Placental pericyte (primary cell): ENCODE data around the gene CCDC88B. TPM values are rescaled to one million over a fixed set of nuclear protein-coding genes. Genes with fewer than 3 reads are reported as not detected.
A peak's percentile ranks its signal among the peaks of the same experiment; 100 is the strongest.

Experiments used
- small RNA-seq: library from RNA; depleted of rRNA; stranded (forward); fragments of <200 nt; gene quantifications from one replicate; pipeline ENCODE3, GENCODE V24; 2012; ENCODE audit warnings: low replicate concordance
- total RNA-seq: library from RNA; depleted of rRNA; stranded (reverse); fragments of >200 nt; gene quantifications from 2 replicates; pipeline ENCODE4 v1.2.3, GENCODE V29; 2012

Gene CCDC88B, protein sequence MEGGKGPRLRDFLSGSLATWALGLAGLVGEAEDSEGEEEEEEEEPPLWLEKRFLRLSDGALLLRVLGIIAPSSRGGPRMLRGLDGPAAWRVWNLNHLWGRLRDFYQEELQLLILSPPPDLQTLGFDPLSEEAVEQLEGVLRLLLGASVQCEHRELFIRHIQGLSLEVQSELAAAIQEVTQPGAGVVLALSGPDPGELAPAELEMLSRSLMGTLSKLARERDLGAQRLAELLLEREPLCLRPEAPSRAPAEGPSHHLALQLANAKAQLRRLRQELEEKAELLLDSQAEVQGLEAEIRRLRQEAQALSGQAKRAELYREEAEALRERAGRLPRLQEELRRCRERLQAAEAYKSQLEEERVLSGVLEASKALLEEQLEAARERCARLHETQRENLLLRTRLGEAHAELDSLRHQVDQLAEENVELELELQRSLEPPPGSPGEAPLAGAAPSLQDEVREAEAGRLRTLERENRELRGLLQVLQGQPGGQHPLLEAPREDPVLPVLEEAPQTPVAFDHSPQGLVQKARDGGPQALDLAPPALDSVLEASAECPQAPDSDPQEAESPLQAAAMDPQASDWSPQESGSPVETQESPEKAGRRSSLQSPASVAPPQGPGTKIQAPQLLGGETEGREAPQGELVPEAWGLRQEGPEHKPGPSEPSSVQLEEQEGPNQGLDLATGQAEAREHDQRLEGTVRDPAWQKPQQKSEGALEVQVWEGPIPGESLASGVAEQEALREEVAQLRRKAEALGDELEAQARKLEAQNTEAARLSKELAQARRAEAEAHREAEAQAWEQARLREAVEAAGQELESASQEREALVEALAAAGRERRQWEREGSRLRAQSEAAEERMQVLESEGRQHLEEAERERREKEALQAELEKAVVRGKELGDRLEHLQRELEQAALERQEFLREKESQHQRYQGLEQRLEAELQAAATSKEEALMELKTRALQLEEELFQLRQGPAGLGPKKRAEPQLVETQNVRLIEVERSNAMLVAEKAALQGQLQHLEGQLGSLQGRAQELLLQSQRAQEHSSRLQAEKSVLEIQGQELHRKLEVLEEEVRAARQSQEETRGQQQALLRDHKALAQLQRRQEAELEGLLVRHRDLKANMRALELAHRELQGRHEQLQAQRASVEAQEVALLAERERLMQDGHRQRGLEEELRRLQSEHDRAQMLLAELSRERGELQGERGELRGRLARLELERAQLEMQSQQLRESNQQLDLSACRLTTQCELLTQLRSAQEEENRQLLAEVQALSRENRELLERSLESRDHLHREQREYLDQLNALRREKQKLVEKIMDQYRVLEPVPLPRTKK (N-terminal part only)
- total RNA-seq = 0.66 and 1.4 TPM in 2 replicates

DNA sequence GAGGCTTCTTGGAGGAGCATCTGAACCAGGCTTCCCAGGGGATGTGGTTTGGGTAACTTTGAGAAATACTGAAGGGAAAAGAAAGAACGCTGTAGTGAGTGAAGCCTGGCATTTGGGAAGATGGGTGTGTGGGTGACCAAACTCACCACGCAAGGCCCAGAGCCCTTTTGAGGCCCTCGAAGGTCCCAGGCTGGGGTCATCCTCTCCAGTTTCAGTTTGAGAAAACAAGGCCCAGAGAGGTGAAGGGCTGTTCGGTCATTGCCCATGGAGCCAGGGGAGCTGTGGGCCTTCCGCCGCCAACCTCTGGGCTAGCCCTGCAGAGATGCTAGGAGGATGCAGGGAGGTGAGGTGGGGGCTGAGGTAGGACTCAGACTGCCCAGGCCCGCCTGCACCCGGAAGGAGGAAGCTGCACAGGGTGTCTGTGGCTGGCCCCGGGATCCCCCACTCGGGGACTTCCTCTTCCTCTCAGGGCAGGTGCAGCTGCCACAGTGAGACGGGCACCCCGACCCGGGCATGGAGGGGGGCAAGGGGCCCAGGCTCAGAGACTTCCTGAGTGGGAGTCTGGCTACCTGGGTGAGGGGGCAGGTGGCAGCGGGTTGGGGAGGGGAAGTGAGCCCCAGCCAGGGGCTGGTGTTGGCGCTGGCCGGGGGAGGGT is at the start of gene CCDC88B:
Gene CCDC88B (plus strand): TSS at position 451 of the 655 bp plus-strand sequence. CDS start 63 bp downstream, at position 514.

DNA sequence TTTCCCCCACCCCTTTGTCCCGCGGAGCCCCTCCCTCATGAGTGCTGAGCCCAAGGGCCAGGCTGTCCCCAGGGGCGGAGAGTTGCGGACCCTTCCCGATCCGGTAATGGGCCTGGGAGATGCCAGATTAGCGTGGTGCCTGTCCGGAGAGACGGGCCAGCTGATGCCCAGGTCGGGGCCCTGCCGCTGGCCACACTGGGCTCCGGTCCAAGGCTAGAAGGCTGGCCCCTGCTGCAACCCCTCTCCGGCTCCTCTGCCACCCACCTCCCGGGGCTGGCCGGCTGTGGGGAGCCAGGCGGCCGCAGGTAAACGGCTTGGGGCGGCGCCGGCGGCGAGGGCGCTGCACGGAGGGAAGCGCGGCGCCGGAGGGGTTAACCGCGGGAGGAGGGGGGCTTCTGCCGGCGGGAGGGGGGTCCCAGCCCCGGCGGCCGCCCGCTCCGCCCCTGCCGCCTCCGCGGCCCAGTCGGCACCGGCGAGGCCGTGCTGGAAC is 48.7 kb upstream of the CCDC88B start, which contains the start of gene KCNK4:
Gene KCNK4 (plus strand): TSS at position 41 of the 490 bp plus-strand sequence. CDS start 1,717 bp downstream, outside the sequence.

DNA sequence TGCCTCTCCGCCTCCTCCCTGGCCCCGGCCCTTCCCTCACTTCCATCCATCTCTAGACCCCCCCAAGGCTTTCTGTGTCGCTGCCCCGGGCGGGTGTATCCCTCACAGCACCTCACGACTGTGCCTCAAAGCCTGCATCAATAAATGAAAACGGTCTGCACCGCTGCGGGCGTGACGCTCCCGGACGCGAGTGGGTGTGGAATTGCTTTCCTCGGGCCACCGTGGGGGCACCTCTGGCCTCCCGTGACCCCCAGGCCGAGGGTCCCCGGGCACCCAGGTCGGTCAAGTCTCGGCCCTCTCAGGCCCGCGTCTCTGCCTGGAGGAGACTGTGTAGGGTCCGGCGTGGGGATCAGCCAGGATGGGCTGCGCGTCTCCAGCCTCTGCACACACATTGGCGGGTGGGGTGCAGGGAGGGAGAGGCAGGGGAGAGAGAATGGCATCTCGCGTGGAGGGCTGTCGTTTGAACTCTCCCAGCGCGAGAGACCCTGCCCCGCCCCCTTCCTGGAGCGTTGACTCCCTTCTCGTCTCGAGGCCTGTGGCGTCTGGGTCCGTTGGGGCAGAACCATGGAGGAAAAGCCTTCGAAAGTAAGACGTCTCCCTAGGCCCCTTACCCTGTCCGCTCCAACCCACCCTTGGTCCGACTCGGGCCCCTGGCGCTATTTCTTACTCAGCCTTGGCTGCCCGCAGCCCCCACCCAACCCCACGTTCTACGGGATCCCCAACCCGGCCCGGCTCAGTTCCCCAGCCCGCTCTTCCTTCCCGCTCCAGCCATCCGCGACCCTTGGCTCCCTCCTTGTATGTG is 40.0 kb upstream of the CCDC88B start, which contains the start of gene CATSPERZ:
Gene CATSPERZ (plus strand): TSS at position 512 of the 802 bp plus-strand sequence. CDS start 53 bp downstream, at position 565.

DNA sequence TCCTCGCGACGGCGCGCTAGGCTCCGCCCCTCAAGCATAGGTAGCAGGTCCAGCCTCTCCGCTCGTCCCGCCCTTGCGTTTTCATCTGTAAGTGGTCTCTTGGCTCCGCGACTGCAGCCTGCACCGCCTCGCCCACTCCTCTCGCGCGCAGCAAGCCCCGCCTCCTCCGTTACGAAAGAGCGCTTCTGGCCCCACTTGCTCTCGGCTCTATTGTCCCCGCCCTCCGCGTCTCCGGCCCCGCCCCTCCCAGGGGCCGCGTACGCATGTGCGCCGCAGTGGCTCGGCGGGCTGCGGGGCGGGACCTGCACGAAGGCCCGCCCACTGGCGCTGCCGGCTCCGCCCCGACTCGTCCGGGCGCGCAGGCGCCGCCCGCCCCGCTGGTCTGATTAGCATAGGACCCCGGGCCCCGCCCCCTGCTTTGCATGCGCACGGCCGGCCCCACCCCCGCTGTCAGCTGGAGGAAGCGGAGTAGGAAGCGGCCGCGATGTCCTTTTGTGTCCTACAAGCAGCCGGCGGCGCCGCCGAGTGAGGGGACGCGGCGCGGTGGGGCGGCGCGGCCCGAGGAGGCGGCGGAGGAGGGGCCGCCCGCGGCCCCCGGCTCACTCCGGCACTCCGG is 34.8 kb upstream of the CCDC88B start, which contains the start of gene ESRRA:
Gene ESRRA (plus strand): TSS at position 450 of the 616 bp plus-strand sequence. CDS start 1,656 bp downstream, outside the sequence.

DNA sequence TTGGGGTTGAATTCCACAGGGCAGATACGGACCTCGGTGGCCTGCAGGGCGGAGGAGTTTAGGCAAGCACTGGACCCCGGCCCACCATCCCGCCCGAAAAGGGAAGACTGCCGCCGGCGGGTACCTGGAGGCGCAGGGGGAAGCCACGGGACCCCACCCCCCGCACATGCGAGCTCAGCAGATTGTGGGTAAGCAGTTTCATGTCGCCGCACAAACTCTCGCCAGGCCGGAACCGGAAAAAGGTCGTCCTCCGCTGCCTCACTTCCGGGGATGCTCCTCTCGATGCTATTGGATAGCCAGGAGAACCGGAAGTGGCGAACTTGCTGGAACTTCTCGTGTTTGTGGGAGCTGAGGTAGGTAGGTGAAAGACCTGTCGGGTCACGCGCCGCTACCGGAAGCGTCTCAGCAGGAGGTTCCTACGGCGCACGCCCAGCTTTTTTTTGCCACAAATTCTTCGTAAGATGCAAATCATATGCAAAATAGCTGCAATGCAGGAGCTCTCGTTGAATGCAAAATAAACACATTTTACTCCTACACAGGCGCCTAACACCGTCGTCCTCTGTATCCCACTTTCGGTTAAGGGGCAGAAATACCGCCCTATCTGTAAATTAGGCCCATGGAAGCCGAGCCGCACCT is 22.6 kb upstream of the CCDC88B start, which contains the start of gene TRMT112:
Gene TRMT112 (minus strand): TSS at position 235 of the 636 bp plus-strand sequence. CDS start 33 bp downstream, at position 202.

DNA sequence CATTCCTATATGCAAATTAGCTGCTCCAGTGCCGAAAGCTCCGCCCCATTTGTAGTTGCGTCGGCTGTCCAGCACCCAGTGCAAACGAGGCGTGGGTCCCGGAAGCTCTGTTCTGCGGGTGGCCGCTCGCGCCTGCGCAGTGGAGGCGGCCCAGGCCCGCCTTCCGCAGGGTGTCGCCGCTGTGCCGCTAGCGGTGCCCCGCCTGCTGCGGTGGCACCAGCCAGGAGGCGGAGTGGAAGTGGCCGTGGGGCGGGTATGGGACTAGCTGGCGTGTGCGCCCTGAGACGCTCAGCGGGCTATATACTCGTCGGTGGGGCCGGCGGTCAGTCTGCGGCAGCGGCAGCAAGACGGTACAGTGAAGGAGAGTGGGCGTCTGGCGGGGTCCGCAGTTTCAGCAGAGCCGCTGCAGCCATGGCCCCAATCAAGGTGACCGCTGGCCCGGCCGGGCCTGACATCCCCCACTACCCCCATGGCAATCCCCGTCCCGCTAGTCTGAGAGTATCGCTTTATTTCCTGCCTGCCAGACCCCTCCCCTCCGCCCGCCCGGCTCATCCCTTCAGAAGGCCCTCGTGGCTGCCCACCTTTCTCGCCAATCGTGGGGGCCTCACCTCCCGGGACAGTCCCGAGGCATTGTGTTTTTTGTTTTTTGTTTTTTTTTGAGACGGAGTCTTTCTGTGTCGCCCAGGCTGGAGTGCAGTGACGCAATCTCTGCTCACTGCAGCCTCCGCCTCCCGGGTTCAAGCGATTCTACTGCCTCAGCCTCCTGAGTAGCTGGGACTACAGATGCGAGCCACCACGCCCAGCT is 21.8 kb upstream of the CCDC88B start, which contains the start of gene PRDX5:
Gene PRDX5 (plus strand): TSS at position 161 of the 805 bp plus-strand sequence. CDS start 95 bp downstream, at position 256.

DNA sequence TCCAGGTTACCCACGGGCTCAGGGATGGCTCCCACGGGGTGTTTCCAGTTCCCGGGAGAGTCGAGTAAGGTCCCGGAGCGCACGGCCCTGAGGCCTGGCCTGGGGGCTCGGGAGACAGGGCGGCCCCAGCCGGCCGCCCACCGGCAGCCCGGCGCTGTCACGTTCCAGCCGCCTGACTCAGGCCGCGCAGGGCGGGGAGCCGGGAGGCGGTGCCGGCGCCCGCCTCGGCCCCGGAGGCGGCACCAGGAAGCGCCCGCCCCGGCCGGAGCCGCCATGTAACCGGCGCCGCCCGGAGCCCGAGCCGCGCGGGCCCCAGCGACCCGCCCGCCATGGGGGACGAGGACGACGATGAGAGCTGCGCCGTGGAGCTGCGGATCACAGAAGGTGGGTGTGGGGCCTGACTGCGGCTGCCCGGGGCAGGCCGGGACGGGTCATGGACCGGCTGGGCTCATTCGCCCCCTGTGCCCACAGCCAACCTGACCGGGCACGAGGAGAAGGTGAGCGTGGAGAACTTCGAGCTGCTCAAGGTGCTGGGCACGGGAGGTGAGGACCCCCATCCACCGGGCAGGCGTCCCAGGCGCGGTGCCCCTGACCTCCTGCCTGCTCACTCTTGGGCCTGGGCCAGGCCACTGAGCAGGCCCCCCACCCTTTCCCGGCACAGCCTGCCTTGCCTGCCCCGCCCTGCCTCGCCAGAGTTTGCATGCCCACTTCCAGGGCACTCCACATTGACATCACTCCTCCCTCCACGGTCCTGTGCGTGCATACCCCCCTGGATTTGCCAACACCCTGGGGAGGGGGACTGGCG is 19.1 kb downstream of the CCDC88B start, which contains the start of gene RPS6KA4:
Gene RPS6KA4 (plus strand): TSS at position 256 of the 805 bp plus-strand sequence. CDS start 74 bp downstream, at position 330.

Small RNAs within 50 kb of the gene (small RNA-seq; reads per million reads assigned to genes)
- 0.42 reads per million, percentile 13 among the genes with 10 or more reads in this experiment for gene MIR1237
- gene MIR7155 = 0.10 reads per million
- gene RF00019 = not detected

Other genes starting within 250 kb of the CCDC88B start
- 4.3 and 15.8 TPM in 2 replicates for gene MACROD1, start 174.1 kb upstream of the CCDC88B start, total RNA-seq
- 244 and 265 TPM in 2 replicates for gene STIP1, start 154.0 kb upstream of the CCDC88B start, total RNA-seq
- 3.9 and 10.2 TPM in 2 replicates for gene FERMT3, start 133.5 kb upstream of the CCDC88B start, total RNA-seq
- gene TRPT1, start 114.0 kb upstream of the CCDC88B start, total RNA-seq = 47.5 and 50.7 TPM in 2 replicates
- 71.6 and 79.7 TPM in 2 replicates for gene NUDT22, start 113.9 kb upstream of the CCDC88B start, total RNA-seq
- gene DNAJC4, start 109.7 kb upstream of the CCDC88B start, total RNA-seq = 7.6 and 7.7 TPM in 2 replicates
- 29.3 and 57.1 TPM in 2 replicates for gene VEGFB, start 105.6 kb upstream of the CCDC88B start, total RNA-seq
- 35.2 and 94.5 TPM in 2 replicates for gene FKBP2, start 99.1 kb upstream of the CCDC88B start, total RNA-seq
- 141 and 291 TPM in 2 replicates for gene PPP1R14B, start 93.3 kb upstream of the CCDC88B start, total RNA-seq
- 27.6 and 105 TPM in 2 replicates for gene PLCB3, start 88.7 kb upstream of the CCDC88B start, total RNA-seq
- gene BAD, start 55.5 kb upstream of the CCDC88B start, total RNA-seq = 63.9 and 69.3 TPM in 2 replicates
- gene GPR137, start 54.4 kb upstream of the CCDC88B start, total RNA-seq = 14.7 and 18.0 TPM in 2 replicates
- gene KCNK4, start 48.9 kb upstream of the CCDC88B start, total RNA-seq = under 0.01 TPM in 1 of 2 replicates, not detected in the other
- 0.44 TPM in 1 of 2 replicates, not detected in the other for gene CATSPERZ, start 39.8 kb upstream of the CCDC88B start, total RNA-seq
- 23.2 and 36.2 TPM in 2 replicates for gene ESRRA, start 34.7 kb upstream of the CCDC88B start, total RNA-seq
- gene TRMT112, start 22.6 kb upstream of the CCDC88B start, total RNA-seq = 167 and 197 TPM in 2 replicates
- gene PRDX5, start 22.1 kb upstream of the CCDC88B start, total RNA-seq = 124 and 331 TPM in 2 replicates
- 38.3 and 101 TPM in 2 replicates for gene RPS6KA4, start 19.0 kb downstream of the CCDC88B start, total RNA-seq
- gene SLC22A11, start 215.7 kb downstream of the CCDC88B start, total RNA-seq = not detected in 2 replicates